GM21423 (cell line): Measurements from ENCODE around the gene POU6F2.
A peak's percentile ranks its signal among the peaks of the same experiment; 100 is the strongest.

Experiments
- ATAC-seq: cut with Tn5 transposase; IDR thresholded peaks from one replicate; pipeline ENCODE4 v1.9.1; 2021; ENCODE audit warnings: mild to moderate bottlenecking, moderate library complexity; ENCODE audit not compliant: unreplicated experiment

Gene POU6F2

GRCh38 chr7:39480901-39481300 is 503.2 kb downstream of the POU6F2 start:
- ATAC-seq = no peak

DNA sequence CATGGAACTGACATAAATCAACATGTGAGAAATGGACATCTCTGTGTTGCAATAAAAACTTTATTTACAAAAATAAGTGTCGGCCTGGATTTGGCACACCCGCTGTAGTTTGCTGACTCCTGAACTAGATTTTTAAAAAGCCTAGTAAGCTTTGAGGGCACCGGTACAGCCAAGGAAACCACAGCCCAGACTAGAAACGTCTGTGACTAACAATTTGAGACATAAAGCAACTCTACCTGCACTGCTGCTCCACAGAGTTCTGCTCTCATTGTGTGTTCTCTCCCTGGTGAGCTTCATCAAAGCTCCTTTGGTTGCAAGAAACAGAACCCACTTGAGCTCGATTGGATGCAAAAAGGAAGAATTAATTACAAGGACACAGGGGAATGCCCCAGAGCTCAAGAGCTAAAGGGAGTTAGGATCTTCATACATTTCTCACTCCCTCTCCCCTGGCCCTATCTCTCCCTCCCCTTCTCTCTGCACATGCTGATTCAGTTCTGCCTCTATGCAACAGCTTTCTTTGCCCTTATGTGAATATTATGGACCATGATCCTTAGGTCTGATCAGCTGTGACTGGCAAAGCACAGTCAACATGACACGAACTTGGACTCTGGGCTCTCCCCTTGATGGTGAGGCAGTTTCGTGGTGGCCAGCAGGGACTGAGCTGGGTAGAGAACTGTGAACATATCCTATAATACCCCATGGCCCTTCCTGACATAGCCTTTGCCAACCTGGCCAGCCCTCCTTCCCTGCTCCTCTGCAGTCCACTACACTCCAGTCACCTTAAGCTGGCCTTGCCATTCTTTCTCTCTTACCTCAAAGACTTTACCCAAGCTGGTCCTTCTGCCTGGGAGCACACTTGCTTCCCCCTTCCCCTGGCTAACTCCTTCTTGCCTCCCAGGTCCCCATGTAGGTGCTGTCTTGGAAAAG is 511.0 kb downstream of the POU6F2 start:
- ATAC-seq = no peak

GRCh38 chr7:39490296-39490695 is 512.6 kb downstream of the POU6F2 start:
- no peak for ATAC-seq

- no peak for ATAC-seq
Measured at GRCh38 chr7:39493934-39494333, 516.2 kb downstream of the POU6F2 start.

DNA sequence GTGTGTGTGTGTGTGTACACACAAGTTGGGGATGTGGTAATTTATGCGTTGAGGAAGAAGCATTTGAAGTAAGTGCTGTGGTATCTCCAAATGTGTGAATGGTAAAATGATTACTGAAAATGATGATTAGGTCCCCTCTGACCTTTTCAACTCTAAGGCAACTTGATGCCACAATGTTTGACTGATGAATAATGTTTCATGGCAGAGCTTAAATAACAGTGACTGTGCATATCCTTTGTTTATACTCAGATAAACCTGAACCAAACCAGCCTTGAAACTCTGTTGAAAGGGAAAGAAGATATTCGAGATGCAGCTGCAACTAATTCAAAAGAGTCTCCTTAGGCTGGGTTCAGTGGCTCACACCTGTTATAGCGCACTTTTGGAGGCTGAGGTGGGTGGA is 523.6 kb downstream of the POU6F2 start:
- no peak for ATAC-seq

DNA sequence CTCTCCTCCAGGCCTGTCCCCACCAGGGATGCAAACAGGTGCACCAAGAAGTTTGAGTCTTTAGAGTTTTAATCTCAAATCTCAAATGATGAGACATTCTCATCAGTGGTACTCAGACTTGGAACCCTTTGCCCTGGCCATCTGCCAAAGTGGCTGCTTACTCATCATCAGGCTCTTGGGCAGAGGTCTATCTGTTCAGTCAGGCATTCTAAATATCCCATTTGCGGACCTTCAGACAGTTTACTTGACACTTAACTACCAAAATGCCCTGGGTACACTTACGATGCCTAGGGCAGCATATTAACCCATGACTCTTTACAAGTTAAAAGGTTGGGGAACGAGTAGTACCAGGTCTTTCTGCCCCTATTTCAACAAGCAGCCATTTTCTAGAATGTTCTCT is 527.3 kb downstream of the POU6F2 start:
- no peak for ATAC-seq

DNA sequence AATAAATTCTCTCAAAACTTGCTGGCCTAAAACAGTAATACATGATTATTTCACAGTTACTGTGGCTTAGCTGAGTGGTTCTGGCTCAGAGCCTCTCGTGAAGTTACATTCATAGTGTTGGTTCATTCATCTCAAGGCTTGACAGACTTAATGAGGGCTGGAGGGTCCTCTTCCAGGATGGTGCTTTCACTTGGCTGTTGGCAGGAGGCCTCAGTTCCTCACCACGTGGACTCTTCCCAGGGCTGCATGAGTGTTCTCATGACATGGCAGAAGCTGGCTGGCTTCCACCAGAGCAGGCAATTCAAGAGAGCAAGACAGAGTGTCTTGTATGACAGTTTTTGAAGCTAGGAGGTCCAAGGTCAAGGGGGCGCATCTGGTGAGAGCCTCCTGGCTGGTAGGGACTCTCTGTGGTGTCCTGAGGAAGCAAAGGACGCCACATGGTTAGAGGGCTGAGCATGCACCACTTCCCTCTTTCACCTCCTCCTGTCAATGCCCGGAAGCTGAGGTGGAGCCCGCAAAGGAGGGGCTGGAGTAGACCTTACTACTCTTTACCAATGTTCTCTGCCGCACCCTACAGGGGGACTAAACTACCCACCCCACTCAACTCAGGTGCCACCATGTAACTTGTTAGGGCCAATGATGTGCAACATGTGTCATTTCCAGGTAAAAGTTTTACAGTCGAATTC is 530.3 kb downstream of the POU6F2 start:
- peak; percentile 90 for ATAC-seq

DNA sequence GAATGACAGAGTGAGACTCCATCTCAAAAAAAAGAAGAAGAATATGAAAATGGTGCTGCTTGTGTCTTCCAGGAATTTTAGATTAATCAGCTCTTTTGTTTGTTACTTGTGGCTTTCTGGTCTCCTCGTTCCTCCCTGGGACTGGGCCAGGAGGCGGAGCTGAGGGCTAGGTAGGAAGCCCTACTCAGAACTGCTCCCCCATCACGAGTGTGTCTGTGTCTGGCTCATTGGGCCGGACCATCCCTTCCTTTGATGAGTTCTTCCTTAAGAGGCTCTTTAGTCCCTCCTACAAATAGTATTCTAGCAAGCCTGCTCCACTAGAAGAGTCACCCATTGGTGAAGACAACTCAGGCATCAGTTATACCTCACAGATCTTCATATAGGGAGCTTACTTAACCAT is 531.7 kb downstream of the POU6F2 start:
- ATAC-seq = no peak

DNA sequence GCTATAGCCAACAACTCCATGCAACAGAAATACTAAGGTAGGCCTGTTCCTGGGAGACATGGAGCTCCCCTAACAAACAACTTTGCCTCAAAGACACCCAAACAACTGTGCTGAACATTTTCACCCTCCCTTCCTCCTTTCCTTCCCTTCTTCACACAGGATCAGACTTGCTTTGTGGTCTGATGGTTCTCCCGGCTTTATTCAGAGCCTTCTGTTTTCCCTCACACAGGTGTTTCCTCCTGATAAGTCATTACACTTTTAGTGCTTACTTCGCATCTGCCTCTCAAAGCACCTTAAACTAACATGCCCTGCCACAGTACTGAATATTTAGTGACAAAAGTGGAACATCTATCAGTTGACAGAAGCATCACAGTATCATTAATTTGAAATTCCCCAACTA is 532.2 kb downstream of the POU6F2 start:
- no peak for ATAC-seq

- no peak for ATAC-seq
Measured at GRCh38 chr7:39510864-39511354, 533.2 kb downstream of the POU6F2 start.

- ATAC-seq = no peak
Measured at GRCh38 chr7:39515534-39516228, 538.0 kb downstream of the POU6F2 start.

- no peak for ATAC-seq
Measured at GRCh38 chr7:39516498-39516897, 538.8 kb downstream of the POU6F2 start.

GRCh38 chr7:39517240-39517639 is 539.5 kb downstream of the POU6F2 start:
- ATAC-seq = no peak
